ENCODE results near the gene COQ9. TPM values are rescaled to one million over a fixed set of nuclear protein-coding genes. Genes with fewer than 3 reads are reported as not detected.

The COQ9 gene
- total RNA-seq, 2 experiments from 2014 or later: 7.0 to 7.6 TPM

DNA sequence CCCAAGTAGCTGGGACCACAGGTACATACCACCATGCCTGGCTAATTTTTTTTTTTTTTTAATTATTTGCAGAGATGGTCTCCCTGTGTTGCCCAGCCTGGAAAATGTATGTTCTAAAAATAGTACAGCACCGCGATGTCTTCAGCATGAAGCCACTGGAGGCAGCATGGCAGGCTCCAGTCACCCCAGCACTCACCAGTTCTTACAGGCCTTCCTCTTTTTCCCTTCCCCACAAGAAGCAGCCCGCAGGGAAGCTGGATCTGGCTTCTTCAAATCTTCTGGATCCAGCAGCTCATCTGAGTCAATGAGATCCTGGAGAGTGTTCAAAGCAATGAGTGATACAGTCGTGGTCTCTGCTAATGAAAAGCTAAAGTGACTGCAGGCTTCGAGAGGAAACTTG, 16.3 kb upstream of the COQ9 start:
- H3K27ac ChIP-seq (ENCODE audit: low read depth in 1 of 2, low read length in 2 of 2): no peak overlapping the region
- Mint-ChIP-seq H3K4me1 (ENCODE audit: low read depth) (peaks cover 35% of the 10 kb centered on the region), H3K9me3 (no peaks in the 10 kb centered on the region), H3K4me3 (no peak overlapping the region), H3K27ac (peak overlapping the region; percentile 42), H3K36me3 (ENCODE audit: low read depth) (peaks cover 86% of the 10 kb centered on the region), H3K27me3 (no peaks in the 10 kb centered on the region)
- no peaks in the 10 kb centered on the region for H3K9me3 ChIP-seq (ENCODE audit: control insufficient read depth in 1 of 2, insufficient read depth in 1 of 2, low read length in 2 of 2)
- no peaks in the 10 kb centered on the region for H3K27me3 ChIP-seq (ENCODE audit: control insufficient read depth in 1 of 2, insufficient read depth in 2 of 2, low read length in 2 of 2)
- no peak overlapping the region for H3K4me3 ChIP-seq (ENCODE audit: low read length)
- no peak for ATAC-seq (ENCODE audit: poor library complexity)
- TF ChIP-seq, protein P1, sequence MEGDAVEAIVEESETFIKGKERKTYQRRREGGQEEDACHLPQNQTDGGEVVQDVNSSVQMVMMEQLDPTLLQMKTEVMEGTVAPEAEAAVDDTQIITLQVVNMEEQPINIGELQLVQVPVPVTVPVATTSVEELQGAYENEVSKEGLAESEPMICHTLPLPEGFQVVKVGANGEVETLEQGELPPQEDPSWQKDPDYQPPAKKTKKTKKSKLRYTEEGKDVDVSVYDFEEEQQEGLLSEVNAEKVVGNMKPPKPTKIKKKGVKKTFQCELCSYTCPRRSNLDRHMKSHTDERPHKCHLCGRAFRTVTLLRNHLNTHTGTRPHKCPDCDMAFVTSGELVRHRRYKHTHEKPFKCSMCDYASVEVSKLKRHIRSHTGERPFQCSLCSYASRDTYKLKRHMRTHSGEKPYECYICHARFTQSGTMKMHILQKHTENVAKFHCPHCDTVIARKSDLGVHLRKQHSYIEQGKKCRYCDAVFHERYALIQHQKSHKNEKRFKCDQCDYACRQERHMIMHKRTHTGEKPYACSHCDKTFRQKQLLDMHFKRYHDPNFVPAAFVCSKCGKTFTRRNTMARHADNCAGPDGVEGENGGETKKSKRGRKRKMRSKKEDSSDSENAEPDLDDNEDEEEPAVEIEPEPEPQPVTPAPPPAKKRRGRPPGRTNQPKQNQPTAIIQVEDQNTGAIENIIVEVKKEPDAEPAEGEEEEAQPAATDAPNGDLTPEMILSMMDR (IDR thresholded peaks at IDR 0.05): no peak
- intact Hi-C loops (cut with DNase I, micrococcal nuclease): no loop called here
- peaks cover 84% of the 10 kb centered on the region for H3K36me3 ChIP-seq (ENCODE audit: insufficient read depth, low read length)
- ChIA-PET POLR2A (no interaction called here), CTCF (no interaction called here)
- peaks cover 22% of the 10 kb centered on the region for H3K4me1 ChIP-seq (ENCODE audit: insufficient read depth, low read length)
- DNase-seq: no peak

- ChIA-PET CTCF (interaction anchor here (1.5 to 1.9 kb wide), 3 partner anchors 14 to 87 kb away, joined by 3 to 9 read pairs (median 3); partner anchors contain the start of genes CIAPIN1 and COQ9), POLR2A (interaction anchor here (1.3 to 2.7 kb wide), 3 partner anchors 14 to 30 kb away, joined by 5 to 18 read pairs (median 12); partner anchors contain the start of genes CIAPIN1, COQ9 and POLR2C)
- Mint-ChIP-seq H3K36me3 (ENCODE audit: low read depth) (peaks cover 88% of the 10 kb centered on the region), H3K4me1 (ENCODE audit: low read depth) (peaks cover 35% of the 10 kb centered on the region), H3K27me3 (no peaks in the 10 kb centered on the region), H3K9me3 (no peaks in the 10 kb centered on the region), H3K4me3 (no peak overlapping the region), H3K27ac (peak overlapping the region; percentile 84)
- DNase-seq (no peak), ATAC-seq (ENCODE audit: poor library complexity) (no peak)
- intact Hi-C loops (cut with DNase I, micrococcal nuclease): no loop called here
- TF ChIP-seq, protein P1 (IDR thresholded peaks at IDR 0.05): no peak
- H3K9me3 ChIP-seq (ENCODE audit: control insufficient read depth in 1 of 2, insufficient read depth in 1 of 2, low read length in 2 of 2): no peaks in the 10 kb centered on the region
- peaks cover 89% of the 10 kb centered on the region for H3K36me3 ChIP-seq (ENCODE audit: insufficient read depth, low read length)
- H3K27me3 ChIP-seq (ENCODE audit: control insufficient read depth in 1 of 2, insufficient read depth in 2 of 2, low read length in 2 of 2): no peaks in the 10 kb centered on the region
- no peak overlapping the region for H3K4me3 ChIP-seq (ENCODE audit: low read length)
- H3K27ac ChIP-seq (ENCODE audit: low read depth in 1 of 2, low read length in 2 of 2): peak overlapping the region in 1 of 2 donors; percentile 38
- H3K4me1 ChIP-seq (ENCODE audit: insufficient read depth, low read length): peaks cover 22% of the 10 kb centered on the region
Measured at GRCh38 chr16:57432505-57432904, 14.8 kb upstream of the COQ9 start.

GRCh38 chr16:57432989-57433388, 14.3 kb upstream of the COQ9 start:
- DNase-seq (peak in 1 of 14 experiments; percentile 43), ATAC-seq (ENCODE audit: poor library complexity) (peak; percentile 41)
- CTCF ChIA-PET: interaction anchor here (1.4 to 1.9 kb wide), 3 partner anchors 14 to 87 kb away, joined by 3 to 9 read pairs (median 3); partner anchors contain the start of genes CIAPIN1 and COQ9
- Mint-ChIP-seq H3K4me3 (no peak overlapping the region), H3K27me3 (no peaks in the 10 kb centered on the region), H3K27ac (peak overlapping the region; percentile 84), H3K4me1 (ENCODE audit: low read depth) (peaks cover 35% of the 10 kb centered on the region), H3K9me3 (no peaks in the 10 kb centered on the region), H3K36me3 (ENCODE audit: low read depth) (peaks cover 88% of the 10 kb centered on the region)
- H3K27me3 ChIP-seq (ENCODE audit: control insufficient read depth in 1 of 2, insufficient read depth in 2 of 2, low read length in 2 of 2): no peaks in the 10 kb centered on the region
- peaks cover 88% of the 10 kb centered on the region for H3K36me3 ChIP-seq (ENCODE audit: insufficient read depth, low read length)
- H3K4me1 ChIP-seq (ENCODE audit: insufficient read depth, low read length): peaks cover 22% of the 10 kb centered on the region
- no peak overlapping the region for H3K4me3 ChIP-seq (ENCODE audit: low read length)
- H3K9me3 ChIP-seq (ENCODE audit: control insufficient read depth in 1 of 2, insufficient read depth in 1 of 2, low read length in 2 of 2): no peaks in the 10 kb centered on the region
- H3K27ac ChIP-seq (ENCODE audit: low read depth in 1 of 2, low read length in 2 of 2): peak overlapping the region in 1 of 2 donors; percentile 38
- POLR2A ChIA-PET: interaction anchor here (1.3 to 2.7 kb wide), 3 partner anchors 14 to 29 kb away, joined by 5 to 18 read pairs (median 12); partner anchors contain the start of genes CIAPIN1, COQ9 and POLR2C
- intact Hi-C loops (cut with DNase I, micrococcal nuclease): no loop called here
- TF ChIP-seq, protein P1 (IDR thresholded peaks at IDR 0.05): no peak
